Common myeloid progenitor, CD34-positive (primary cell): ENCODE measurements around the gene COX6B2.

Experiments used
- CTCF ChIA-PET: fragments of 350-600 bp; sonication (Branson Sonifier 250); formaldehyde crosslinking; loops from one replicate; lab custom pipeline; 2021; ENCODE audit warnings: antibody characterized with exemption; lab: Charles Lee
- POLR2A ChIA-PET: fragments of 350-600 bp; sonication (Branson Sonifier 250); formaldehyde crosslinking; loops from one replicate; lab custom pipeline; 2021; ENCODE audit warnings: antibody characterized with exemption; lab: Charles Lee
- DNase-seq, 3 donors: peaks; one replicate each; pipeline versions ENCODE4 v3.0.0 to v3.0.0-alpha.2; 2013
- H3K27ac ChIP-seq, 2 experiments: 1 replicate in 1 of 2; 2 replicates in 1 of 2; pipeline ENCODE4 v1.7.0; 2013; ENCODE audit warnings: inconsistent platforms in 2 of 2, low read length in 2 of 2, mild to moderate bottlenecking in 2 of 2, low read depth in 1 of 2, moderate library complexity in 1 of 2; ENCODE audit not compliant: severe bottlenecking in 2 of 2, insufficient read depth in 1 of 2, poor library complexity in 1 of 2
- H3K27me3 ChIP-seq, 5 experiments: replicated peaks in 2 of 5; 1 replicate in 3 of 5; 2 replicates in 2 of 5; pipeline versions ENCODE4 v1.6.1 to v1.7.0; 2013; ENCODE audit warnings: low read length in 4 of 5, mild to moderate bottlenecking in 2 of 5, moderate library complexity in 2 of 5, inconsistent platforms in 1 of 5; ENCODE audit not compliant: insufficient read depth in 5 of 5, control insufficient read depth in 4 of 5
- H3K36me3 ChIP-seq, 4 experiments: 1 replicate in 2 of 4; 2 replicates in 2 of 4; pipeline versions ENCODE4 v1.6.1 to v1.7.0; 2013; ENCODE audit warnings: low read length in 3 of 4, control low read depth in 1 of 4, mild to moderate bottlenecking in 1 of 4; ENCODE audit not compliant: control insufficient read depth in 4 of 4, insufficient read depth in 4 of 4
- H3K4me1 ChIP-seq, 4 experiments: 1 replicate in 3 of 4; 2 replicates in 1 of 4; pipeline versions ENCODE4 v1.6.1 to v1.7.1; 2013; ENCODE audit warnings: low read length in 3 of 4, mild to moderate bottlenecking in 3 of 4, control low read depth in 1 of 4, inconsistent platforms in 1 of 4, moderate library complexity in 1 of 4; ENCODE audit not compliant: control insufficient read depth in 4 of 4, insufficient read depth in 4 of 4; ENCODE audit errors: control extremely low read depth in 1 of 4
- H3K4me3 ChIP-seq, 7 experiments: 1 replicate in 4 of 7; 2 replicates in 3 of 7; pipeline versions ENCODE4 v1.5.1 to v1.7.0; 2013; ENCODE audit warnings: mild to moderate bottlenecking in 7 of 7, low read length in 6 of 7, moderate library complexity in 6 of 7, inconsistent platforms in 2 of 7, low read depth in 2 of 7, control low read depth in 1 of 7; ENCODE audit not compliant: insufficient read depth in 4 of 7, control insufficient read depth in 1 of 7; ENCODE audit errors: extremely low read depth in 1 of 7
- H3K9me3 ChIP-seq, 5 experiments: 1 replicate in 4 of 5; 2 replicates in 1 of 5; pipeline versions ENCODE4 v1.6.1 to v1.7.1; 2013; ENCODE audit warnings: low read length in 4 of 5, mild to moderate bottlenecking in 2 of 5, inconsistent platforms in 1 of 5, low read depth in 1 of 5, moderate library complexity in 1 of 5; ENCODE audit not compliant: control insufficient read depth in 4 of 5, insufficient read depth in 2 of 5; ENCODE audit errors: control extremely low read depth in 1 of 5
- WGBS: methylation state at CpG from one replicate; pipeline ENCODE4 v1.1.5; 2013; ENCODE audit not compliant: insufficient coverage; 5-methylcytosine and 5-hydroxymethylcytosine counted together

The COX6B2 gene

DNA sequence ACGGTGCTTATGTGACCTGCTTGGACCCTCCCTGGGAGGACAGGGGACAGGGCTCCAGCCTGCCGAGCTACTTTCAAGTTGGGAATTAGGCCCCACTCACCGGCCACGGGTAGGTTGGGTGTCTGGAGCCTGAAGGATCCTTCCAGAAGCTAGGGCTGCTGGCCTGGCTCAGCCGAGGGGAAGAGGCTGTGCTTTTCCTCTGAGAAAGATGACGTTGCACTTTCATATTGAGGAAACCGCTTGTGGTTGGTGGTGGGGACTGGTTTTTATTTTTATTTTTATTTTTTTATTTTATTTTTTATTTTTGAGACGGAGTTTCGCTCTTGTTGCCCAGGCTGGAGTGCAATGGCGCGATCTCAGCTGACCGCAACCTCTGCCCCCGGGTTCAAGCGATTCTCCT is 29.3 kb downstream of the COX6B2 start, which contains the start of gene TMEM150B:
Gene TMEM150B (minus strand): TSS at position 170 of the 400 bp plus-strand sequence. CDS start 4,305 bp downstream, outside the sequence.
- peak within 1 kb of the TSS in 3 of 7 experiments; percentile 38 to 64 (median 57) for H3K4me3 ChIP-seq
- 43% methylated on average over 7 of the region's 14 CpGs for WGBS
- H3K9me3 ChIP-seq, result no peaks in the 10 kb centered on the region
- H3K36me3 ChIP-seq, result no peaks in the 10 kb centered on the region
- peak within 1 kb of the TSS in 1 of 2 experiments; percentile 6 for H3K27ac ChIP-seq
- ChIA-PET CTCF (interaction anchor here (0.8 to 1.3 kb wide), 3 partner anchors 15 to 93 kb away, joined by 3 read pairs; no protein-coding TSS in a partner anchor), POLR2A (interaction anchor here (1.5 kb wide), 1 partner anchor 14 kb away, joined by 8 read pairs; the partner anchor contains the start of gene KMT5C)
- no peaks in the 10 kb centered on the region for H3K27me3 ChIP-seq
- peak; percentile 61 to 87 (median 86) for DNase-seq
- peaks cover 0 to 43% (median 41%) of the 10 kb centered on the region in 4 experiments for H3K4me1 ChIP-seq

DNA sequence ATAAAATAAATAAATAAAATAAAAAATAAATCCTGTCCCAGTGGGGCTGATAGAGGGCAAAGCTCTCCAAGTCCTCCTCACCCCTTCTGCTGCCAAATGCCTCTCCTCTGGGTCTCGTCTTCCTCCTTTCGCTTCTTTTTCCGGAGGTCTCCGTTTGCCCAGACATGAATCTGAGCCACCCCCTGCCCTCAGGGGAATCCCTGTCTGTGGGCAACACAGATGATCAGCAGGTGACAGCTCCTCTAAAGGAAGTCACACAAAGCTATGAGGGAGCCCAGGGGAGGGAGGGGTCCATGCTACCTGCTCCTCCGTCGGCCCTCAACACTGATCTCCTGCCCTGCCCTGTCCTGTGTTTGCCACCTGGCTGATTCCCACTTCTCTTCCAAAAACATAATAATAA is 29.9 kb downstream of the COX6B2 start:
- Histone ChIP-seq H3K4me1 (peaks cover 0 to 48% (median 42%) of the 10 kb centered on the region in 4 experiments), H3K27ac (no peak overlapping the region), H3K36me3 (peaks cover 0 to under 1% (median 0%) of the 10 kb centered on the region in 4 experiments), H3K4me3 (peak overlapping the region in 3 of 7 experiments; percentile 38 to 64 (median 57)), H3K27me3 (no peaks in the 10 kb centered on the region), H3K9me3 (no peaks in the 10 kb centered on the region)
- 97% methylated on average over 4 of the region's 6 CpGs for WGBS
- POLR2A ChIA-PET, result interaction anchor here (1.5 kb wide), 1 partner anchor 15 kb away, joined by 8 read pairs; the partner anchor contains the start of gene KMT5C
- CTCF ChIA-PET, result interaction anchor here (0.8 to 1.3 kb wide), 4 partner anchors 15 to 94 kb away, joined by 3 read pairs; no protein-coding TSS in a partner anchor
- DNase-seq, result peak in 1 of 3 donors; percentile 14

DNA sequence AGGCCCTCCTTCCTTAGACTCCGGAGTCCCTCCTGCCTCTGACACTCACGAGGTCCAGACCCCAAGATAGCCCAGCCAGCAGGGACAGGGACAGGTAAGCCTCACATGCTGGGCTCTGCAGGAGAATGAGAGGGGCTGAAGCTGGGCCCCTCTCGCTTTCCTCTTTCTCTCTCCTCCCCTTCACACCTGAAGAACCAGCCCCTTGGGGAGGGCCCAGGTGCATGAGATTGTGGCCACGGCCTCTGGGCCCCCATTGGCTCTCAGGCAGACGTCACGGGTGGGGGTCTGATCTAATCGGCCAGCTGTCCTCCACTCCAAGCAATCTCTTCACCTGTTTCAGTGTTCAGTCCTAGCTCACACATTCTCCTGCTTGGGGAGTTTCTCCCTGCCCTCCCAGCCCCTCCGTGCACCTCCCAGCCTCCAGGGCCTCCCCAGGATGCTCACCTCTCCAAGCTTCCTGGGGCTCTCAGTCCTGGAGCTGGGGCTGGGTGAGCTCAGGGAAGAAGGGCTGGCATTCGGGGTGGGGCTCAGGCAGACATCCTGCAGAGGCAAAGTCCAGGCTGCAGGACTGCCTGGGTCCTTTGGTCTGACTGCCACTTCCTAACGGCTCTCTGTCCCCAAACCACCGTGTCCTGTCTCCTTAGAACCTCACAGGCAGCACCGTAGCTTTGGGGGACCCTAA is 32.2 kb downstream of the COX6B2 start:
- Histone ChIP-seq H3K4me1 (peaks cover 0 to 48% (median 42%) of the 10 kb centered on the region in 4 experiments), H3K27ac (no peak overlapping the region), H3K27me3 (no peaks in the 10 kb centered on the region), H3K36me3 (peaks cover 0 to 2% (median 0%) of the 10 kb centered on the region in 4 experiments), H3K9me3 (no peaks in the 10 kb centered on the region), H3K4me3 (peak overlapping the region in 1 of 7 experiments; percentile 29)
- POLR2A ChIA-PET, result interaction anchor here (1.7 to 1.8 kb wide), 2 partner anchors 16 to 17 kb away, joined by 6 to 9 read pairs; partner anchors contain the start of gene KMT5C
- no peak for DNase-seq
- 43% methylated on average over 9 of the region's 12 CpGs for WGBS
- CTCF ChIA-PET, result interaction anchor here (0.6 to 4.1 kb wide), 9 partner anchors 10 to 181 kb away, joined by 3 to 30 read pairs (median 5); partner anchors contain the start of genes KMT5C and TMEM238

DNA sequence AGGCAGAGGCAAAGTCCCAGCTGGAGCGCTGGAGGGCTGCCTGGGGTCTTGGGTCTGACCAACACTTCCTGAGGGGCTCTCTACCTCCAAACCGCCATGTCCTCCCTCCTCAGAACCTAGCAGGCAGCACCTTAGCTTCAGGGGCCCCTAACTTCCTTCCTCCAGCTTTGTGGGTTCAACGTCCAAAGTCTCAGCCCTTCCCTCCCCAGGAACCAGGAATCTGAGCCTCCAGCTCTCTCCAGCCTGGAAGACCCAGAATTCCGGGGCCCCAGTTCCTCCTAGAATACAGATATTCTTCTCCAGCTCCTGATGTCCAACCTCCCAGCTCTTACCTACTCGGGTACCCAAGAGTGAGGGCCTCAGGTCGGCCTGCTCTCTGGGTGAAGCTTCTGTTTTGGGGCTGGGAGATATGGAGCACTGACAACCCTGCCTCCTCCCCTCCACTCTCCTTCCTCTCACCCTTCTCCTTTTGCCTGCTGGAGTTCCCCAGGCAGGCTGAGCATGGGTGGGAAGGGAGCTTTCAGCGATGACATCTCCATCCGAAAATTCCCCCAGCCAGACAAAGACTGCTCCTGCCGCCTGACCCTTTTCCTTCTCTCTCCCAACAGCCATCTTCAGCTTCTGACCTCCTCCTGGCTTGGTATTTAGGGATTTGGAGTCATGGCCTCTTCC is 32.9 kb downstream of the COX6B2 start:
- Histone ChIP-seq H3K4me3 (peak overlapping the region in 5 of 7 experiments; percentile 6 to 49 (median 35)), H3K27me3 (no peaks in the 10 kb centered on the region), H3K9me3 (no peaks in the 10 kb centered on the region), H3K36me3 (peaks cover 0 to 6% (median 2%) of the 10 kb centered on the region in 4 experiments), H3K27ac (no peak overlapping the region), H3K4me1 (peaks cover 0 to 48% (median 42%) of the 10 kb centered on the region in 4 experiments)
- ChIA-PET POLR2A (interaction anchor here (1.7 to 1.8 kb wide), 2 partner anchors 16 to 18 kb away, joined by 6 to 9 read pairs; partner anchors contain the start of gene KMT5C), CTCF (interaction anchor here (0.9 to 4.1 kb wide), 9 partner anchors 11 to 180 kb away, joined by 3 to 30 read pairs (median 5); partner anchors contain the start of genes KMT5C and TMEM238)
- 24% methylated on average over 3 of the region's 9 CpGs for WGBS
- DNase-seq, result peak in 1 of 3 donors; percentile 15

DNA sequence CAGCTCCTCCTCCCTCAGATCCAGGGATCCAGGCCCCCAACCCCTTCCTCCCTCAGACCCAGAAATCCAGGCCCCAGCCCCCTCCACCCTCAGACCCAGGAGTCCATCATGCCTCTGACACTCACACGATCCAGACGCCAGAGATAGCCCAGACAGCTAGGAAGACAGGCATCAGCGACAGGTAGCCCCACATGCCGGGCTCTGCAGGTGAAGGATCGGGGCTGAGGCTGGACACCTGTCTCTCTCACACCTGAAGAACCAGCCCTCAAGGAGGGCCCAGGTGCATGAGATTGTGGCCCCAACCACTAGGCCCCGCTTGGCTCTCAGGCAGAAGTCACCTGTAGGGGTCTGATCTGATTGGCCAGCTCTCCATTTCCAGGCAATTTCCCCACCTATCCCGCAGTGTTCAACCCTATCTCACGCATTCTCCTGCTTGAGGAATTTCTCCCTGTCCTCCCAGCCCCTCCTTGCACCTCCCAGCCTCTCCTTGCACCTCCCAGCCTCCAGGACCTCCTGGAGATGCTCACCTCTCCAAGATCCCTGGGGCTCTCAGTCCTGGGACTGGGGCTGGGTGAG is 33.6 kb downstream of the COX6B2 start:
- Histone ChIP-seq H3K36me3 (peaks cover 0 to 12% (median 6%) of the 10 kb centered on the region in 4 experiments), H3K27me3 (no peaks in the 10 kb centered on the region), H3K27ac (no peak overlapping the region), H3K4me1 (peaks cover 0 to 48% (median 42%) of the 10 kb centered on the region in 4 experiments), H3K9me3 (peaks cover 0 to under 1% (median 0%) of the 10 kb centered on the region in 5 experiments), H3K4me3 (peak overlapping the region in 4 of 7 experiments; percentile 28 to 49 (median 36))
- no peak for DNase-seq
- WGBS, result 100% methylated on average over 6 of the region's 8 CpGs
- ChIA-PET CTCF (interaction anchor here (1.0 to 4.1 kb wide), 5 partner anchors 11 to 180 kb away, joined by 3 to 30 read pairs (median 5); partner anchors contain the start of gene TMEM238), POLR2A (interaction anchor here (1.7 to 1.8 kb wide), 2 partner anchors 17 to 18 kb away, joined by 6 to 9 read pairs; partner anchors contain the start of gene KMT5C)

DNA sequence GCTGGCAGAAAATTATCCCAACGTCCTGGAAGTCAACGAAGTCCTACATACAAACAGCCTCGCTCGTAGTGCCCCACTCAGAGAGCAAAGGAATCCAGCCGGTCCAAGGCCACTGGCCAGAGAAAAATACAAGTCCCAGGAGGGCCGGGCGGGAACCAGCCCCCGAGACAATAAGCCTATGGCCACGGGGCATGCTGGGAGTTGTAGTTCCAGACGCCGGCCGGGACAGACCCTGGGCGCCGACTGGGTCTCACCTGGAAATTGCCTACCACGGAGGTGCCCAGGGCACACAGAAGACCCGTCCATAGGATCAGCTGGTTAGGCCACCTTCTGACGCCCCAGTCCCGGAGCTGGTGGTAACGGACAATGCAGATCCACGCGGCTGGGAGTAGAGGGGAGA is 34.7 kb downstream of the COX6B2 start:
- ChIA-PET CTCF (interaction anchor here (4.1 kb wide), 1 partner anchor 18 kb away, joined by 30 read pairs; no protein-coding TSS in a partner anchor), POLR2A (interaction anchor here (0.6 kb wide), 1 partner anchor 61 kb away, joined by 4 read pairs; no protein-coding TSS in a partner anchor)
- H3K27ac ChIP-seq, result no peak overlapping the region
- DNase-seq, result no peak
- peaks cover 0 to 15% (median 7%) of the 10 kb centered on the region in 4 experiments for H3K36me3 ChIP-seq
- WGBS, result 84% methylated on average over 21 of the region's 21 CpGs
- H3K9me3 ChIP-seq, result peaks cover 0 to 2% (median 0%) of the 10 kb centered on the region in 5 experiments
- peak overlapping the region in 2 of 7 experiments; percentile 24 to 64 for H3K4me3 ChIP-seq
- H3K27me3 ChIP-seq, result no peaks in the 10 kb centered on the region
- peaks cover 0 to 38% (median 32%) of the 10 kb centered on the region in 4 experiments for H3K4me1 ChIP-seq
